Caco-2 (cell line): ENCODE data around the gene CRHR1. TPM values are rescaled to one million over a fixed set of nuclear protein-coding genes. Genes with fewer than 3 reads are reported as not detected.

ENCODE experiments used
- BruUV-seq: library from RNA; stranded (reverse); fragments of 400-500 nt; replicated peaks from 2 replicates; lab custom pipeline; 2021; lab: Mats Ljungman, UMichigan
- CTCF ChIA-PET: fragments of 300-600 bp; sonication (Branson Sonifier 250); formaldehyde crosslinking; loops from one replicate; lab custom pipeline; 2022; ENCODE audit warnings: antibody characterized with exemption; lab: Charles Lee
- POLR2A ChIA-PET: fragments of 300-600 bp; sonication (Branson Sonifier 250); formaldehyde crosslinking; loops from one replicate; lab custom pipeline; 2022; ENCODE audit warnings: antibody characterized with exemption; lab: Charles Lee
- DNase-seq, 2 experiments: peaks; one replicate each; pipeline versions ENCODE4 v3.0.0 to v3.0.0-alpha.2; 2020 to 2022
- H3K27me3 ChIP-seq: replicated peaks from 2 replicates; pipeline ENCODE4 v1.6.0; 2011; ENCODE audit warnings: low read length; ENCODE audit not compliant: control insufficient read depth, insufficient read depth
- H3K36me3 ChIP-seq: 2 replicates; pipeline ENCODE4 v1.5.1; 2011; ENCODE audit warnings: low read length; ENCODE audit not compliant: control insufficient read depth, insufficient read depth
- H3K4me1 ChIP-seq: fragments of 250-450 bp; sonication (Bioruptor Pico); 2 replicates; pipeline ENCODE4 v1.5.1; 2020; ENCODE audit warnings: mild to moderate bottlenecking
- H3K4me3 ChIP-seq: 2 replicates; pipeline ENCODE4 v1.5.1; 2011; ENCODE audit warnings: low read depth, mild to moderate bottlenecking, control low read depth, low read length
- H3K9me3 ChIP-seq: fragments of 250-450 bp; sonication (Bioruptor Pico); 2 replicates; pipeline ENCODE4 v1.5.1; 2020; ENCODE audit warnings: mild to moderate bottlenecking, moderate library complexity
- H3K27ac Mint-ChIP-seq: one replicate; pipeline ENCODE4 v1.8.0; 2022; ENCODE audit warnings: mixed read lengths; ENCODE audit not compliant: unreplicated experiment
- H3K27me3 Mint-ChIP-seq: one replicate; pipeline ENCODE4 v1.8.0; 2022; ENCODE audit warnings: mixed read lengths; ENCODE audit not compliant: insufficient read depth, unreplicated experiment
- H3K36me3 Mint-ChIP-seq: one replicate; pipeline ENCODE4 v1.8.0; 2022; ENCODE audit warnings: mild to moderate bottlenecking, mixed read lengths; ENCODE audit not compliant: insufficient read depth, unreplicated experiment
- H3K4me1 Mint-ChIP-seq: one replicate; pipeline ENCODE4 v1.8.0; 2022; ENCODE audit warnings: low read depth, mixed read lengths; ENCODE audit not compliant: unreplicated experiment
- H3K4me3 Mint-ChIP-seq: one replicate; pipeline ENCODE4 v1.8.0; 2022; ENCODE audit warnings: mild to moderate bottlenecking, moderate library complexity, mixed read lengths; ENCODE audit not compliant: unreplicated experiment
- H3K9me3 Mint-ChIP-seq: one replicate; pipeline ENCODE4 v1.8.0; 2022; ENCODE audit warnings: mixed read lengths; ENCODE audit not compliant: unreplicated experiment
- intact Hi-C: fragments of 100-400 bp; cut with micrococcal nuclease; formaldehyde crosslinking; loops from one replicate; pipeline ENCODE4 v1.10.0; 2022; ENCODE audit not compliant: unreplicated experiment
- total RNA-seq: library from RNA; stranded (reverse); gene quantifications from 2 replicates; pipeline ENCODE4 v1.2.3, GENCODE V29; 2022
- TF ChIP-seq, protein P1 (sequence below), 2 experiments: fragments of 200-600 bp in 1 of 2; IDR thresholded peaks; 1 replicate in 1 of 2; 2 replicates in 1 of 2; pipeline versions ENCODE4 v1.5.1 to v1.8.0; 2011 to 2022; ENCODE audit warnings: antibody characterized with exemption in 1 of 2, control low read depth in 1 of 2, inconsistent platforms in 1 of 2, low read depth in 1 of 2, low read length in 1 of 2, mild to moderate bottlenecking in 1 of 2, moderate library complexity in 1 of 2; ENCODE audit not compliant: insufficient read depth in 1 of 2, severe bottlenecking in 1 of 2, unreplicated experiment in 1 of 2

The CRHR1 gene
- total RNA-seq, 1 experiment from 2014 or later, result not detected

- Mint-ChIP-seq H3K4me3 (no peak overlapping the region), H3K36me3 (peaks cover 5% of the 10 kb centered on the region), H3K9me3 (no peaks in the 10 kb centered on the region), H3K27ac (no peak overlapping the region), H3K27me3 (peaks cover 3% of the 10 kb centered on the region), H3K4me1 (no peaks in the 10 kb centered on the region)
- Histone ChIP-seq H3K36me3 (no peaks in the 10 kb centered on the region), H3K4me3 (no peak overlapping the region), H3K4me1 (no peaks in the 10 kb centered on the region), H3K27me3 (no peaks in the 10 kb centered on the region), H3K9me3 (0 out of 2 replicates have a peak, but pooled peaks cover 2% of the 10 kb centered on the region)
- no peak for DNase-seq
- ChIA-PET POLR2A (no interaction called here), CTCF (interaction anchor here (1.2 kb wide), 1 partner anchor 17 kb away, joined by 3 read pairs; no protein-coding TSS in a partner anchor)
- BruUV-seq, result no TSS peak
- TF ChIP-seq, protein P1, sequence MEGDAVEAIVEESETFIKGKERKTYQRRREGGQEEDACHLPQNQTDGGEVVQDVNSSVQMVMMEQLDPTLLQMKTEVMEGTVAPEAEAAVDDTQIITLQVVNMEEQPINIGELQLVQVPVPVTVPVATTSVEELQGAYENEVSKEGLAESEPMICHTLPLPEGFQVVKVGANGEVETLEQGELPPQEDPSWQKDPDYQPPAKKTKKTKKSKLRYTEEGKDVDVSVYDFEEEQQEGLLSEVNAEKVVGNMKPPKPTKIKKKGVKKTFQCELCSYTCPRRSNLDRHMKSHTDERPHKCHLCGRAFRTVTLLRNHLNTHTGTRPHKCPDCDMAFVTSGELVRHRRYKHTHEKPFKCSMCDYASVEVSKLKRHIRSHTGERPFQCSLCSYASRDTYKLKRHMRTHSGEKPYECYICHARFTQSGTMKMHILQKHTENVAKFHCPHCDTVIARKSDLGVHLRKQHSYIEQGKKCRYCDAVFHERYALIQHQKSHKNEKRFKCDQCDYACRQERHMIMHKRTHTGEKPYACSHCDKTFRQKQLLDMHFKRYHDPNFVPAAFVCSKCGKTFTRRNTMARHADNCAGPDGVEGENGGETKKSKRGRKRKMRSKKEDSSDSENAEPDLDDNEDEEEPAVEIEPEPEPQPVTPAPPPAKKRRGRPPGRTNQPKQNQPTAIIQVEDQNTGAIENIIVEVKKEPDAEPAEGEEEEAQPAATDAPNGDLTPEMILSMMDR (IDR thresholded peaks at IDR 0.05; ENCODE audit: insufficient read depth in 1 of 2, low read depth in 1 of 2, low read length in 1 of 2, severe bottlenecking in 1 of 2, unreplicated experiment in 1 of 2), result no peak
- intact Hi-C loops, result no loop called here
Observed at GRCh38 chr17:45809499-45809898, 25.4 kb downstream of the CRHR1 start.

DNA sequence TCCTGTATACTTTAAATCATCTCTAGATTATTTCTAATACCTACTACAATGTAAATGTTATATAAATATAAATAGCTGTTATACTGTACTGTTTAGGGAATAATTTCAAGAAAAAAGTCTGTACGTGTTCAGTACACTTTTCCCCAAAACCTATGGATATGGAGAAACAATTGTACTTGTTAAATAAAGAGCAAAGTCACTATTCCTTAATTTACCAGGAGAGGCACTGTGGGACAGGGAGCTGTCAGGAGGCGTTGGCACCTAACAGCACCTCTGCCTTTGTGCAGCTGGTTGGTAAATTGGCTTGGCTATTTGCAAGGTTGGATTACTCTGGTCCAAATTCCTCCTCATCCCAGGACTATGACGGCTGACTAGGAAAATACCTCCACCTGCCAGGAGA is 28.0 kb downstream of the CRHR1 start:
- Mint-ChIP-seq H3K27ac (no peak overlapping the region), H3K27me3 (peaks cover 3% of the 10 kb centered on the region), H3K4me3 (no peak overlapping the region), H3K36me3 (no peaks in the 10 kb centered on the region), H3K4me1 (peaks cover 9% of the 10 kb centered on the region), H3K9me3 (no peaks in the 10 kb centered on the region)
- POLR2A ChIA-PET, result no interaction called here
- TF ChIP-seq, protein P1 (IDR thresholded peaks at IDR 0.05; ENCODE audit: insufficient read depth in 1 of 2, low read depth in 1 of 2, low read length in 1 of 2, severe bottlenecking in 1 of 2, unreplicated experiment in 1 of 2), result no peak
- H3K27me3 ChIP-seq, result no peaks in the 10 kb centered on the region
- intact Hi-C loops, result no loop called here
- 0 out of 2 replicates have a peak, but pooled peaks cover 2% of the 10 kb centered on the region for H3K9me3 ChIP-seq
- no peaks in the 10 kb centered on the region for H3K4me1 ChIP-seq
- no TSS peak for BruUV-seq
- CTCF ChIA-PET, result no interaction called here
- H3K36me3 ChIP-seq, result no peaks in the 10 kb centered on the region
- H3K4me3 ChIP-seq, result no peak overlapping the region
- no peak for DNase-seq

DNA sequence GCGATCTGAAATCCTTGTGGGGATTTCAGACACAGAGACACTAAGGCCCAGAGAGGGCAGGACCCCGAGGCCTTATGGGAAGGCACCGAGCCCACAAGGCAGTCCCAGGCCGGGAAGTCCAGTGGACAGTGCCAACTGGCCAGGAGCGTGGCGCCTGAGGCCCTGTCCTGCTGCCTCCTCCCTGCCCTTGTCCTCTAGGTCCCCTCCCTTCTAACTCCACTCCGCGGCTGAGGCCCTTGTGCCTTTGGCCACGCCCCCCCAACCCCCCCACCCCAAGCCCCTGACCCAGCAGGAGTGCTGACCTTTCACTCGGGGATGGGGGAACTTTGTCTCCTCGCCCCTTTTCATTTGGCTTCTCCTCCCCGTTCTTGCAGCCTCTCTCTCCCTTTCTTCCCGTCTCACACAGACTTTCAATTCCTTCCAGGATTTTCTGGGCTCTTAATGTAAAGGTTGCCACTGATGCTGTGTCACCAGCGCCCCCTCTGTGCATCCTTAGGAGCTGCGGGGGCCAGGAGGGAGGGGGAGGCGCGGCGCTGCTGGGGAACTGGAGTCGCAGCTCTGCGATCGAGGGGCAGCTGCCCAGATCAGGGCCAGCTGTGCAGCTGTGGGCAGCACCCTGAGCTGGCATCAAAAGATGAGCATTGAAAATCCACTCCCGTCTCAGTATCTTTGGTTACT is 29.1 kb downstream of the CRHR1 start:
- Mint-ChIP-seq H3K36me3 (no peaks in the 10 kb centered on the region), H3K4me3 (no peak overlapping the region), H3K4me1 (peaks cover 9% of the 10 kb centered on the region), H3K27ac (no peak overlapping the region), H3K9me3 (no peaks in the 10 kb centered on the region), H3K27me3 (peaks cover 3% of the 10 kb centered on the region)
- BruUV-seq, result no TSS peak
- H3K36me3 ChIP-seq, result no peaks in the 10 kb centered on the region
- no peaks in the 10 kb centered on the region for H3K27me3 ChIP-seq
- no peak overlapping the region for H3K4me3 ChIP-seq
- ChIA-PET CTCF (no interaction called here), POLR2A (no interaction called here)
- no peaks in the 10 kb centered on the region for H3K4me1 ChIP-seq
- no peak for DNase-seq
- 0 out of 2 replicates have a peak, but pooled peaks cover 2% of the 10 kb centered on the region for H3K9me3 ChIP-seq
- TF ChIP-seq, protein P1 (IDR thresholded peaks at IDR 0.05; ENCODE audit: insufficient read depth in 1 of 2, low read depth in 1 of 2, low read length in 1 of 2, severe bottlenecking in 1 of 2, unreplicated experiment in 1 of 2), result peak in 1 of 2 experiments; percentile 15
- intact Hi-C loops, result no loop called here
